NCI-H524 treated with DMSO at 0.1 percent for 48 hours (cell line): ENCODE measurements around the gene RFC2.

ENCODE experiments used
- DNase-seq: peaks from one replicate; lab custom pipeline; 2025; lab: John Stamatoyannopoulos, UW

RFC2 gene

GRCh38 chr7:74190259-74190658, 63.9 kb downstream of the RFC2 start:
- DNase-seq, result no peak

- DNase-seq, result no peak
These were observed 66.1 kb downstream of the RFC2 start for GRCh38 chr7:74187915-74188675.

- no peak for DNase-seq
These were observed 68.6 kb downstream of the RFC2 start for GRCh38 chr7:74185636-74186035.

- DNase-seq, result no peak
These were observed 69.2 kb downstream of the RFC2 start for GRCh38 chr7:74185016-74185415.

- DNase-seq, result no peak
These were observed 70.3 kb downstream of the RFC2 start for GRCh38 chr7:74183653-74184450.

GRCh38 chr7:74183142-74183541, 71.1 kb downstream of the RFC2 start:
- no peak for DNase-seq

GRCh38 chr7:74182453-74183090, 71.6 kb downstream of the RFC2 start:
- DNase-seq, result no peak

- no peak for DNase-seq
These were observed 72.4 kb downstream of the RFC2 start for GRCh38 chr7:74181821-74182220.
